Calu3 (cell line): ENCODE data around the gene FAM107A. TPM values are rescaled to one million over a fixed set of nuclear protein-coding genes. Genes with fewer than 3 reads are reported as not detected.

ENCODE experiments used
- BruUV-seq: library from RNA; stranded (reverse); fragments of 400-500 nt; replicated peaks from 2 replicates; lab custom pipeline; 2021; lab: Mats Ljungman, UMichigan
- CTCF ChIA-PET: fragments of 300-600 bp; sonication (Branson Sonifier 250); formaldehyde crosslinking; loops from one replicate; lab custom pipeline; 2022; ENCODE audit warnings: antibody characterized with exemption; lab: Charles Lee
- DNase-seq: peaks from one replicate; pipeline ENCODE4 v3.0.0; 2022
- H3K27ac Mint-ChIP-seq: one replicate; pipeline ENCODE4 v1.8.0; 2022; ENCODE audit warnings: mixed read lengths; ENCODE audit not compliant: unreplicated experiment
- H3K27me3 Mint-ChIP-seq: one replicate; pipeline ENCODE4 v1.8.0; 2022; ENCODE audit warnings: mixed read lengths; ENCODE audit not compliant: unreplicated experiment
- H3K36me3 Mint-ChIP-seq: one replicate; pipeline ENCODE4 v1.8.0; 2022; ENCODE audit warnings: mild to moderate bottlenecking, moderate library complexity, mixed read lengths; ENCODE audit not compliant: insufficient read depth, unreplicated experiment
- H3K4me1 Mint-ChIP-seq: one replicate; pipeline ENCODE4 v1.8.0; 2022; ENCODE audit warnings: mild to moderate bottlenecking, low read depth, mixed read lengths; ENCODE audit not compliant: unreplicated experiment
- H3K4me3 Mint-ChIP-seq: one replicate; pipeline ENCODE4 v1.8.0; 2022; ENCODE audit warnings: mild to moderate bottlenecking, low read depth, moderate library complexity, mixed read lengths; ENCODE audit not compliant: unreplicated experiment
- H3K9me3 Mint-ChIP-seq: one replicate; pipeline ENCODE4 v1.8.0; 2022; ENCODE audit warnings: low read depth, mixed read lengths; ENCODE audit not compliant: unreplicated experiment
- CTCF ChIP-seq: fragments of 200-600 bp; IDR thresholded peaks from one replicate; pipeline ENCODE4 v1.8.0; 2022; ENCODE audit warnings: antibody characterized with exemption; ENCODE audit not compliant: unreplicated experiment
- intact Hi-C: fragments of 100-400 bp; cut with micrococcal nuclease; formaldehyde crosslinking; loops from one replicate; pipeline ENCODE4 v1.10.0; 2022; ENCODE audit not compliant: unreplicated experiment
- total RNA-seq: library from RNA; stranded (reverse); gene quantifications from 2 replicates; pipeline ENCODE4 v1.2.3, GENCODE V29; 2022

FAM107A gene
- total RNA-seq, 1 experiment from 2014 or later, result not detected

- intact Hi-C loops, result no loop called here
- CTCF ChIA-PET, result interaction anchor here (0.5 kb wide), 1 partner anchor 209 kb away, joined by 4 read pairs; no protein-coding TSS in a partner anchor
- peaks cover 6% of the 10 kb centered on the region for H3K9me3 Mint-ChIP-seq
Measured at GRCh38 chr3:58574682-58575081, 2.5 kb downstream of the FAM107A start.

GRCh38 chr3:58574106-58574505, 3.1 kb downstream of the FAM107A start:
- Mint-ChIP-seq H3K27me3 (peaks cover 13% of the 10 kb centered on the region), H3K4me1 (peaks cover 9% of the 10 kb centered on the region), H3K27ac (no peak overlapping the region), H3K4me3 (no peak overlapping the region), H3K36me3 (no peaks in the 10 kb centered on the region), H3K9me3 (peaks cover 6% of the 10 kb centered on the region)
- intact Hi-C loops, result no loop called here
- no peak for DNase-seq
- no peak for TF ChIP-seq CTCF
- CTCF ChIA-PET, result interaction anchor here (0.5 to 1.4 kb wide), 2 partner anchors 208 to 268 kb away, joined by 3 to 4 read pairs; partner anchors contain the start of genes HTD2 and RPP14
- no TSS peak for BruUV-seq

More at GRCh38 chr3:58574682-58575081, 2.5 kb downstream of the FAM107A start:
- DNase-seq, result no peak
- H3K4me3 Mint-ChIP-seq, result no peak overlapping the region
- BruUV-seq, result no TSS peak
- no peak for TF ChIP-seq CTCF
- H3K36me3 Mint-ChIP-seq, result no peaks in the 10 kb centered on the region
- H3K27me3 Mint-ChIP-seq, result peaks cover 13% of the 10 kb centered on the region
- peaks cover 7% of the 10 kb centered on the region for H3K4me1 Mint-ChIP-seq
- H3K27ac Mint-ChIP-seq, result no peak overlapping the region

GRCh38 chr3:58573640-58574039, 3.6 kb downstream of the FAM107A start:
- peaks cover 6% of the 10 kb centered on the region for H3K9me3 Mint-ChIP-seq
- intact Hi-C loops, result no loop called here
- CTCF ChIA-PET, result interaction anchor here (1.4 to 8.2 kb wide), 2 partner anchors 55 to 267 kb away, joined by 3 to 66 read pairs; partner anchors contain the start of genes HTD2 and RPP14
- TF ChIP-seq CTCF, result no peak
- H3K27ac Mint-ChIP-seq, result no peak overlapping the region
- no peak overlapping the region for H3K4me3 Mint-ChIP-seq
- DNase-seq, result no peak
- peaks cover 13% of the 10 kb centered on the region for H3K27me3 Mint-ChIP-seq
- no TSS peak for BruUV-seq
- peaks cover 14% of the 10 kb centered on the region for H3K4me1 Mint-ChIP-seq
- no peaks in the 10 kb centered on the region for H3K36me3 Mint-ChIP-seq

GRCh38 chr3:58572634-58573230, 4.5 kb downstream of the FAM107A start:
- intact Hi-C loops, result no loop called here
- Mint-ChIP-seq H3K27ac (no peak overlapping the region), H3K36me3 (no peaks in the 10 kb centered on the region), H3K4me1 (peaks cover 15% of the 10 kb centered on the region), H3K27me3 (peaks cover 13% of the 10 kb centered on the region), H3K9me3 (peaks cover 6% of the 10 kb centered on the region), H3K4me3 (no peak overlapping the region)
- no TSS peak for BruUV-seq
- no peak for TF ChIP-seq CTCF
- CTCF ChIA-PET, result interaction anchor here (1.4 to 8.2 kb wide), 2 partner anchors 56 to 266 kb away, joined by 3 to 66 read pairs; partner anchors contain the start of genes HTD2 and RPP14
- no peak for DNase-seq
